ENCODE data around the gene AFAP1L1. TPM values are rescaled to one million over a fixed set of nuclear protein-coding genes. Genes with fewer than 3 reads are reported as not detected.
"Not testable (repeated sequence)": the region's sequence is repeated elsewhere in the genome, so short reads cannot be mapped to it uniquely, and the experiment has no call there.

AFAP1L1 gene
- total RNA-seq, 1 donor from 2014 or later: 54.8 TPM

DNA sequence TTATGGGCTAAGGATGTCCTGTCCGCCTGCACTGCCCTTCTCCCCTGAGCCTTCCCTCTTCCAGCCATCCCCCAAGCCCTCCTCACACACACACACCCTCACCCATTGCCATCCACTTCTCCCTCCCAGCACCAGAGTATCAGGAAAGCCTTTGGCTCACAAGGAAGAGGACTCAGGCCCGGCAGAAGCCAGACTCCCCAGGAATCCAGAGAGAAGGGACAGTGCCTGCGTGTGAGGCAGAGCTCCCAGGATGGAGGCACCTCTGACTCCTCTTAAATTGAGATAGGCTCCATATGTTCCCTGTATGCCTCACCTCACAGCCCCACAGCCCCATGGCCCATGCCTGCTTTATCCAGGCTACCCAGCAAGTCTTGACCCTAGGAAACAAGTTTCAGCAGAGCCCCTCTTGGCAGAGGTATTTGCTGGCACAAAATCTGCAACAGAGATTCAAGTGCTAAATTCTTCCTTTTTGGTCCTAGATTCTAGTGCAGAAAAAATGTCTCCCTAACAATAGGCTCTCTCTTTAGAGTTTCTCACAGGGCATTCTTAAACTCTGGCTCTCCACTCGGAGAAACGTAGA, 106.7 kb downstream of the AFAP1L1 start:
- no peak for ATAC-seq
- DNase-seq (ENCODE audit: low spot score): no peak
- intact Hi-C loops (cut with DNase I): no loop called here

DNA sequence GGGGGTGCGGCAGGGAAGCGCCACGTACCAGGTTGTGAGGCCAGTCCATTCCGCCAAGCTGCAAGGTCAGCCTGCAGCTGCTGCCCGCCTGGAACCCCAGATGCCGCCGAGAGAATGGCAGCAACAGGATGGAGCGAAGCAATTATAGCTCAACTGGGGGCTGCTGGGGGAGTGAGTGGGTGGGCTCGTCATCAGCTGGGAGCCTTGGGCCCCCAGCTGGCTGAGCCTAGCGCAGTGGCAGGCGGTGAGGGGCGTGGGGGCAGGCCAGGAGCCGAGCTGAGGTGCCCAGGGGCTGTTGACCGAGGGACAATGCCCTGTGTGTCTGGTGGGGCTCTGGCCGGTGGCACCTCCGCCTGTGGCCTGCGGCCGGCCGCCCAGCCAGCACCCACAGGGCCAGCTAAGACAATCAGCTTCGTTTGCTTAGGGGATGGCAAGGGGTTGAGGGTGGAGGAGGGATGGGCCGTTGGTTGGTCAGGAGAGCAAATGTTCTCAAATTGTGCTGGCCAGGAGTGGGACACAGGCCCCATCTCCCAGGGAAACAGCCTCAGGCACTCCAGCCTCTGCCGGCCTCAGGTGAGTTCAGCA, 107.6 kb downstream of the AFAP1L1 start, which contains the start of gene IL17B:
TSS of gene IL17B (minus strand) at position 116 of the 585 bp plus-strand sequence. CDS start at position 49, 67 bp downstream.
- intact Hi-C loops (cut with DNase I): no loop called here
- DNase-seq (ENCODE audit: low spot score): no peak
- ATAC-seq: peak; percentile 8

DNA sequence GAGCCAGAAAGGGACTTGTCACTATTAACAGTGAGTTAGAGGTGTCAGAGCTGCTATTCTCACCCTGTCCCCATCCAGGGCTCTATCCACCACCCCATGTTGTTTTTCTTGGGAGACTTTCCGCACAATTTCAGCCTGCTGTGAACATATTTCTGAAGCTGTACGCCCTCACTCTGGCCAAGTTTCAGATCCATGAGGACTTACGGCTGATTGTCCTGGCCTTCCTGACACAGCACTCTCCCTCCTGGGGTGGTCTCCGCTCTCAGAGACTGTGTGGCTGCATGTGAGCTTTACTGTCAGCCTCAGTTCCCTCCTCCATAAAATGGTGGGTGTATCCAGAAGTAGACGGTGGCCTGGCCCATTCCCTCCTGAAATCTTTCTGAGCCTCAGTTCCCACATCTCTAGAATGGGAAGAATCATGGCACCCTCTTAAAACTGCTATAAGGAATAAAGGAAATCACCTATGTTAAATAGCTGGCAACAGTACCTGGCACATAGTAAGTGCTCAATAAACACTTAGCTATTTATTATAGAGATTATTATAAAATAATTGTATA, 108.2 kb downstream of the AFAP1L1 start:
- intact Hi-C loops (cut with DNase I): loop anchor here (5.0 kb wide), 1 partner anchor 57 kb away; no protein-coding TSS in a partner anchor
- no peak for ATAC-seq
- no peak for DNase-seq (ENCODE audit: low spot score)

DNA sequence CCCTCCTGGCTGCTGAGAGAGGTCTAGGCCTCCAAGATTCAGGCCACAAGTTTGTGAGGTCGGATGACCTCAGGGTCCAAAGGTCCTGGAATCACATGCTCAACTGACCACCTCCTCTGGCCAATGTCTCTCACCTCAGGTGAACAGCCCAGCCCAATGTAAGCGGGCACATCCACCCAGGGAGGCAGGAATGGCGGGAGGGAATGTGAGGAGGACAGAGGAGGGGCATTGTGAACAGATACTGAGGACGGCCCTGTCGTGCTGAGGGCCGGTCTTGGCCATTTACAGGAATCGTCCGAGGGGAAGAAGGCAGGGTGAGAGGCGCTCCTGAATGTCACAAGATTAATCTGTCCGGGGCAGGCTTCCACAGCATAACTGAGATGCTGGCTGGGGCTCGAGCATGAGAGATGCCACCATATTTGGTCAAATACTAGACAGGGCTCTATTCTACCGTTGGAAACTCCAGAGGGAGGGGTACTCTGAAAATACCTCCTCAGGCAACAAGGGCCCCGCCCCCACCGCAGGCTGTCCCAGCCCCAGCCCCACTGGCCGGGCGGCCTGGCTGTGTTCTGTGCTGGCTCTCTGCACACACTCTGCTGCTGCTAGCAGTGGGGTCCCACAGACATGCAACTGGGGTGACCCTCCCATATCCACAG, 108.9 kb downstream of the AFAP1L1 start:
- ATAC-seq (peak; percentile 4), DNase-seq (ENCODE audit: low spot score) (no peak)
- intact Hi-C loops (cut with DNase I): loop anchor here (5.0 kb wide), 1 partner anchor 57 kb away; no protein-coding TSS in a partner anchor

DNA sequence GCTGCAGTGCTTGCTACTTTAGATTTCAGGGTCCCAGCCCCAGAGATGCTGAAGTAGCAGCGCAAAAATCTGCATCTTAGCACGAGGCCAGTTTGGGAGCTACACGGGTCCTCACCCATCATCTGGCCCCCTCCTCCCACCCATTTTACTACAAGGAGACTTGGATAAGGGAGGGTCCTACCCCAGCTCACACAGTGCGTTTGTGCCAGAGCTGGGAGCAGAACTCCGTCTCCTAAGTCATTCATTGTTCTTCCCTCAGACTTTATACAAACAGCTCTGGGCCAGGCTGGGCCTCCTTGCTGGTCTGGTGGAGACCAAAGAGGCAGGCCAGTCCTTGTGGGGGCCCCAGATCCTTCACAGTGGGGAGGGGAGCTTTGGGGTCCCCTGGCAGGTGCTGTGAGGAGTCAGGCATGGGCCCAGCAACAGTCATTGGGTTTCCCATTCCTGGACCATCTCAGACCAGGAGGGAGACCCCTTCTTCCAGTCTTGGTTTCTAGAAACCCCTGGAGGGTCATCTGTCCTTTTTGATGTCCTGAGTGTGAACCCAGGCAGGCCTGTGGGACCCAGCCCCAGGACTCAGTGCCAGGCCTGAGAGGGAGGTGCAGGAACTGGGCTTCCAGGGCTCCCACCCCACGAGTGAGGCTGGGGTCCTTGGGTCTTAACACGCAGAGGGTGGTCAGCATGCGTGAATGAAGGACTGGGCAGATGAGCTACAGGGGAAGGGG, 109.8 kb downstream of the AFAP1L1 start:
- DNase-seq (ENCODE audit: low spot score) (no peak), ATAC-seq (peak; percentile 1)
- intact Hi-C loops (cut with DNase I): loop anchor here (5.0 kb wide), 1 partner anchor 56 kb away; no protein-coding TSS in a partner anchor

DNA sequence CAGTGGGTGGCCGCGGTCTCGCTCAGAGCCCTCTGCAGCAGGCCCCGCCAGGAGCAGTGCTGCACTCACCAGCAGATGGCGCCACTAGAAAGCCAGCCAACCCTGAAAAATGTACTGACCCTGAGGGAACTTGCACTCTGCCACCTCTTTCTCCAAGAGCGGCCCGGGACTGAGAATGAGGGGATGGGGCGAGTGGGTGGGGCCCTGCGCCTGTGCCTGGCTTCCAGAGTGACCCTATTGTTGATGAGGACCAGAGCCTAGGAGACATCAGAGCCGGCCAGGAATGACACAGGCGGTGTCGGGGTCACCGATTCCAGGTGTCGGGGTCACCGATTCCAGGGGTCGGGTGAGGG, 110.3 kb downstream of the AFAP1L1 start:
- peak; percentile 91 for DNase-seq (ENCODE audit: low spot score)
- ATAC-seq: peak; percentile 85
- intact Hi-C loops (cut with DNase I): loop anchor here (5.0 kb wide), 1 partner anchor 55 kb away; no protein-coding TSS in a partner anchor

DNA sequence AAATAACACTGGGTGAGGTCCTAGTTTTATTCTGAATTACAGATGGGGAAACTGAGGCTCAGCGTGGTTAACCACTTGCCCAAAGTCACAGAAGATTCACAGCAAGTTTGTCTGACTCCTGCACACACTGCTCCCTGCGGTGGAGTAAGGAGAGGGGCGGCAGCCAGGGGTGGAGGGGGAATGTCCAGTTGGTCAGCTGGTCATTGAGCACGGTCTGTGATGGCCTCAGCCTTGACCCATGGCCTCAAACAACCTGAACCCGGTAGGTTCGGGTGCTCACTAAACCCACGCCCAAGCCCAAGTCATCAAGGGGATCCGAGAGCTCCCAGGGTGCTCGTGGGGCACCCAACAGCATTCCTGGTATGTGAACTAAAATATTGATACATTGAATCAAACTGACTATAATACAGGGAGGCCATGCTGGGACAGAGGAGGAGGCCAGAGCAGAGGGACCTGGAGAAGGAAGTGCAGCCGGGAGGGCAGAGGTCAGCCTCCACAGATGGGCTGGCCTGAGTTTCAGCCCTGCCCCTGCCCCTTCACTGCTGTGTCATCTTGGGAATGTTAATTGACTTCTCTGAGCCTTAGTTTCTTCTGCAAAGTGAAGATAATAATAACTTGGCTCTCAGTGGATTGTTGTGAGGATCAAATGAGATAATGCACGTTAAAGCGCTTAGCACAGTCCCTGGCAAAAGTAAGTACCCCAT, 111.0 kb downstream of the AFAP1L1 start:
- intact Hi-C loops (cut with DNase I): loop anchor here (5.0 kb wide), 1 partner anchor 55 kb away; no protein-coding TSS in a partner anchor
- DNase-seq (ENCODE audit: low spot score) (no peak), ATAC-seq (no peak)

DNA sequence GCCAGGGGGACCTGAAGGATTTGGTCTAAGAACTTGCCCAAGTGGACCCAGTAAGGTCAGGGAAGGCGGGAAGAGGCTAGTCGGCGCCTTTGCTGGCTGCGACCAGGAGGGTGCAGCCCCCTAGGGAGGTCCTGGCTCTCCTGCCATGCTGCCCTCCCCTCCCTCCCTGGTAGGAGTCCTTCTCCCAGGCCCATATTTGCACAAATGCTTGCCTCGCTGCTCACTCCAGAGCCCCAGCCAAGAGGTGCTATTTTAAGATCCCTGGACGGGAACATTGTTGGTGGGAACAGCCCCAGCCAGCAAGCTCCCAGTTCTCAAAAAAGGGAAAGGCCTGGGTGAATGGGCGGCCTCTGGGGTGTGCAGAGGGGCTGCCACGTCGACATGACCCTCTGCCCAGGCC, 111.7 kb downstream of the AFAP1L1 start:
- DNase-seq (ENCODE audit: low spot score) (no peak), ATAC-seq (peak; percentile 5)
- intact Hi-C loops (cut with DNase I): loop anchor here (5.0 kb wide), 1 partner anchor 54 kb away; no protein-coding TSS in a partner anchor

DNA sequence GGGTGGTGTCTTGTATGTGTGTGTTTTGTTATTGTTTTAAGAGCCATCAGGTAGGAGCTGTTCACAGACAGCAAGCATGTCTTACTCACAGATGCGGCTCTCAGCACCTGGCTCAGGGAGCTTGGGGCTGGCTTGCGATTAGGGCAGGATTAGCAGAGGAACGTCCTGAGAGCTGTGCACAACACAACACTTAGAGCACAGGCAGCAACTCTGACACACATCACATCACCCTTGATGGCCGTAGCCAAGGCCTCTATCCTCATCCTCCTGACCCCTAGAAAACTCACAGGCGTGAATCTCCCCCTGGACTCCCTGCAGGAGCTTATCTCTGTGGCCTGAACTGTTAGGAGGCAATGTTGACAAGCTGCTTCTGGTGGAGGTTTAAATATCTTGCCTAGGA, 114.5 kb downstream of the AFAP1L1 start:
- no peak for ATAC-seq
- intact Hi-C loops (cut with DNase I): loop anchor here (5.0 kb wide), 1 partner anchor 36 kb away; no protein-coding TSS in a partner anchor
- DNase-seq (ENCODE audit: low spot score): no peak

DNA sequence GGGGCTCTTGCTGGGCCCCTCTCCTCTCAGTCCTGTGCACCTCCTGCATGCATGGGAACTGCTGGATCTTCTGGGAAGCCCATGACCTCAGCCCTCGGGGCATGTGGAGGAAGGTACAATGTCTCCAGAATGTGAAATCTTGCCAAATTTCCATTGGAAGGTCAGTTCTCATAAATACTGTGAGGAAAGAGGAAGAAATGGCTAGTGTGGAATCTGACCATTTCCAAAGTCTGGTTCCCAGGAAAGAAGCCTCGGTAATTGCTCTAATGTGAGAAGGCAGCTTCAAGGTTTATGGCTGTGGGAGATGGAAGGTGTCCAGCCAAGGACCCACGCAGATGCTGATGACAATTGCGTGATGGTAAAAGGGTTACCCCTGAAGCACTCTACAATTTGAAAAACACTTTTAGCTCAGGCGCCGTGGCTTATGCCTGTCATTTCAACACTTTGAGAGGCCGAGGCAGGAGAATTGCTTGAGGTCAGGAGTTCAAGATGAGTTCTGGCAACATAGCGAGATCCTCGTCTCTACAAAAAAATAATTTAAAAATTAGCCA, 115.5 kb downstream of the AFAP1L1 start:
- ATAC-seq (peak; percentile 55), DNase-seq (ENCODE audit: low spot score) (no peak)
- intact Hi-C loops (cut with DNase I): loop anchor here (5.0 kb wide), 1 partner anchor 35 kb away; no protein-coding TSS in a partner anchor

DNA sequence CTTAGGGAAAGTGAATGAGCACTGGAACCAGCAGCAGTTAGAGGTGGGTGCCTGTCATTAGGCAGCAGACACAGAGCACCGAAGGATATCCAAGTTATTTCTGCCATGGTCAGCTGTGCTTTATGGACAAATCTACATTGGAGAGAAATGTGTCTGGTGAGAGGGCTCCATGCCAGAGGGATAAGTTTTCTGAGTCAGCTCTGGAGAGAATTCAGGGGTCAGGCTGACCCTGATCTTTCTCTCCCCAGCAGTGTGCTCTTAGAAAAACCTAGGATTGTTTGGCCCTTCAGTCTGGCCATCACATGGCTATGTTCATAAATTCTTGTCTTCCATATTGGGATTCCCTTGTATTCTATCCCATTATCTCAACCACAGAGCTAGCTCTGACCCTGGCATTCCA, 116.3 kb downstream of the AFAP1L1 start:
- intact Hi-C loops (cut with DNase I): loop anchor here (5.0 kb wide), 1 partner anchor 34 kb away; no protein-coding TSS in a partner anchor

DNA sequence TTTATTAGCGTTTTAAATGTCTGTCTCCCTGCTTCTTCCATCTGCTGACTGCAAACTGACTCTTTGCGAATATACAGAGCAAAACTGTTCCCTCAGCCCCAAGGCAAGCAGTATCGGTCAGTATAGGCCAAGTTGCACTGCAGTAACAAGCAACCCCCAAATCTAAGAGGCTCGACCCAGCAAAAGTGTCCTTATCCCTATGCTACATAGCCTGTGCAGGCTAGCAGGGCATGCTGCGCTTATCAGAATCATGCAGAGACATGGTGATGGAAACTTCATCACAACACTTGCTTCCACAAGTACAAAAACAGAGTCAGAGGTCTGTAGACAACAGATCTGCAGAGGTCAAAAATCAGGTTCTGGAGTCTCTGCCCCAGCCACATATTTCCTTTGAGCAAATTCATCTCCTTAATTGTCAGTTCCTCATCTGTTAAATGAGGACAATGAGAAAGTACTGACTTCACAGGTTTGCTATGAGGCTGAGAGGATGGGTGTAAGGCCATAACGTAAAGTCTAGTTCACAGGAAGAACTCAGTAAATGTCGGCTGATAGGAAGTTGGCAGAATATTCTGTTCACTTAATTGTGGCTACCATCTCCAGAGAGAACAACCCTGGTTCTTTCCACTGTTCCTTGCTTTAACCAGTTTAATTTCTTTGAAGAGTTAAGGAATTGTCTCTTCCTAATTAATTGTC, 117.0 kb downstream of the AFAP1L1 start:
- intact Hi-C loops (cut with DNase I): loop anchor here (5.0 kb wide), 1 partner anchor 34 kb away; no protein-coding TSS in a partner anchor
- no peak for DNase-seq (ENCODE audit: low spot score)

More for the DNA sequence above, 116.3 kb downstream of the AFAP1L1 start:
- ATAC-seq (peak; percentile 2), DNase-seq (ENCODE audit: low spot score) (no peak)

DNA sequence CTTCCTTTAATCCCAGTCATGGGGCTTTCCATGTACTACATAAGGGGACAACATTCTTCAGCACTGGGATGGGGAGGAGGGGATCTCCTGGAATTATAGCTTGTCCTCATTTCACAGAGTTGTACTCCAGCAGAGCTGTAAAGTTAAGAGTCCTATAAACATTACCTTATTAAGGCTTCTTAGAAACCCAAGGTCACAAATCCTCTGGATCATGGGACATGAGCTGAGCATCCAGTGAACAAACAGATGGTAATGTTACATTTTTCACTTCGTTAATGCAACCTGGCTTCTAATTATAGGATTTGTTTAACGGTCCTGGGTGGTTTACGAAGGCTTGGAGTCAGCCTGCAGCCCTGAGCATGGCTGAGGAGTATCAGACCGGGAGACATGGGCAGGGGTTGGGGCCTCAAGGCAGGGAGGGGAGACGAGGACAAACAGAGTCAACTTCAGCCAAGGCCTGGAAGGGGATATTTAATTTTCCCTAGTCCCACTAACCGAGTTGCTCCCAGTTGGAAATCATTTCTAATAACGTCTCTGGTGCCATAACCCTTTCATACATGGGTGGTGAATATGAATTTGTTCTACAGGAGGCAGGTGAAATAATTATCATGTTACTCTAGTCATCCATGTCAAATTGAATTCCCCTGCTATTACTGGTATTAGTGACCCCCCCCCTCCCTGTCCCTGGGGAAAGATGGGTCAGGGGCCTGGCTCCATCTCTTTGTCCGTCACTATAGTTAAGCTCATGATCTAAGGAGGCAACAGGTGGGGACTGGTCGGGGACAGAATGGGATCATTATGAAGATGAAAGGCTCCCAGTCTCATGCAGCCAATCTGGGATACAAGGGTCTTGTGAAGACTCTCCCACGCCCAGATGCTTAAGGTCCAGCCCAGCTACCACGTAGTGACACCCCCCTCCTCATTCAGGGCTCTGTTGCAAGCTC, 118.2 kb downstream of the AFAP1L1 start:
- no peak for ATAC-seq
- no peak for DNase-seq (ENCODE audit: low spot score)
- intact Hi-C loops (cut with DNase I): loop anchor here (5.0 kb wide), 1 partner anchor 32 kb away; no protein-coding TSS in a partner anchor

More for the DNA sequence above, 117.0 kb downstream of the AFAP1L1 start:
- ATAC-seq: no peak

DNA sequence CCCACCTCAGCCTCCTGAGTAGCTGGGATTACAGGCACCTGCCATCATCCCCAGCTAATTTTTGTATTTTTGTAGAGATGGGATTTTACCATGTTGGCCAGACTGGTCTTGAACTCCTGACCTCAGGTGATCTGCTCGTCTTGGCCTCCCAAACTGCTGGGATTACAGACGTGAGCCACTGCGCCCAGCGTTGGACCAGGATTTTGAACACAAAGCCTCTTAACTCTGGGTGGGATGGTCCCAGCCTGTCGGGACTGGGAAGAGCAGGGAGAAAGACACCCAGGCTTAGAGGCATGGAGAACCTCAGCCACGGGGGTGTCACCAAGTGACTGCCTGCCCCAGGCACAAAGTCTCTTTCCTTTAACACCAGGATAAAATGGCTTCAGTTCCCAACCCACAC, 119.4 kb downstream of the AFAP1L1 start:
- DNase-seq (ENCODE audit: low spot score); intact Hi-C loops (cut with DNase I); ATAC-seq: not testable (repeated sequence)

Data from sciatic nerve (tissue), 2 donors.